Loucy (cell line): ENCODE results near the gene GRAP.

ENCODE experiments used
- H2AFZ ChIP-seq: fragments of 200-600 bp; sonication (generic); 2 replicates; pipeline ENCODE4 v1.6.0; 2016; ENCODE audit warnings: antibody characterized with exemption, mild to moderate bottlenecking, low read length, moderate library complexity
- H3F3A ChIP-seq: fragments of 200-600 bp; 2 replicates; pipeline ENCODE4 v1.6.0; 2016; ENCODE audit warnings: antibody characterized with exemption, low read depth, mild to moderate bottlenecking
- H3K27me3 ChIP-seq: fragments of 200-600 bp; sonication (generic); 2 replicates; pipeline ENCODE4 v1.6.1; 2014; ENCODE audit warnings: low read length, mild to moderate bottlenecking; ENCODE audit not compliant: insufficient read depth, poor library complexity, severe bottlenecking
- H3K36me3 ChIP-seq: fragments of 200-600 bp; sonication (generic); 2 replicates; pipeline ENCODE4 v1.6.1; 2016; ENCODE audit warnings: low read length; ENCODE audit not compliant: insufficient read depth
- H3K4me1 ChIP-seq: fragments of 200-600 bp; sonication (generic); 2 replicates; pipeline ENCODE4 v1.5.1; 2014; ENCODE audit warnings: low read length, mild to moderate bottlenecking; ENCODE audit not compliant: insufficient read depth, poor library complexity, severe bottlenecking
- H3K4me2 ChIP-seq: fragments of 200-600 bp; sonication (generic); 2 replicates; pipeline ENCODE4 v1.6.0; 2014; ENCODE audit warnings: antibody characterized with exemption, low read length, low read depth, mild to moderate bottlenecking; ENCODE audit not compliant: poor library complexity, severe bottlenecking
- H3K4me3 ChIP-seq: fragments of 200-600 bp; sonication (generic); 2 replicates; pipeline ENCODE4 v1.5.1; 2014; ENCODE audit warnings: low read length, mild to moderate bottlenecking, mixed read lengths; ENCODE audit not compliant: poor library complexity, severe bottlenecking
- H3K79me2 ChIP-seq: fragments of 200-600 bp; sonication (generic); 2 replicates; pipeline ENCODE4 v1.6.1; 2014; ENCODE audit warnings: low read length; ENCODE audit not compliant: insufficient read depth
- H3K9ac ChIP-seq: fragments of 200-600 bp; sonication (generic); 2 replicates; pipeline ENCODE4 v1.6.0; 2014; ENCODE audit warnings: mild to moderate bottlenecking, low read depth, low read length, moderate library complexity; ENCODE audit not compliant: poor library complexity, severe bottlenecking
- H3K9me2 ChIP-seq: fragments of 200-600 bp; sonication (generic); replicated peaks from 2 replicates; pipeline ENCODE4 v1.6.1; 2016; ENCODE audit warnings: low read depth, low read length, mixed read lengths
- H3K9me3 ChIP-seq: fragments of 200-600 bp; sonication (generic); 2 replicates; pipeline ENCODE4 v1.6.1; 2014; ENCODE audit warnings: mild to moderate bottlenecking, antibody characterized with exemption, low read length, low read depth; ENCODE audit not compliant: insufficient read depth
- H4K20me1 ChIP-seq: fragments of 200-600 bp; sonication (generic); 2 replicates; pipeline ENCODE4 v1.6.0; 2014; ENCODE audit warnings: antibody characterized with exemption, low read length, mild to moderate bottlenecking; ENCODE audit not compliant: insufficient read depth, poor library complexity, severe bottlenecking
- EZH2phosphoT487 ChIP-seq: fragments of 200-600 bp; IDR thresholded peaks from 2 replicates; pipeline ENCODE4 v1.6.1; 2018; ENCODE audit warnings: antibody characterized with exemption, mild to moderate bottlenecking, moderate library complexity, borderline replicate concordance
- TF ChIP-seq, protein P1 (sequence below): fragments of 200-600 bp; sonication (generic); conservative IDR thresholded peaks from 2 replicates; pipeline ENCODE4 v1.5.1; 2014; ENCODE audit warnings: mild to moderate bottlenecking, antibody characterized with exemption, low read length

The GRAP gene

DNA sequence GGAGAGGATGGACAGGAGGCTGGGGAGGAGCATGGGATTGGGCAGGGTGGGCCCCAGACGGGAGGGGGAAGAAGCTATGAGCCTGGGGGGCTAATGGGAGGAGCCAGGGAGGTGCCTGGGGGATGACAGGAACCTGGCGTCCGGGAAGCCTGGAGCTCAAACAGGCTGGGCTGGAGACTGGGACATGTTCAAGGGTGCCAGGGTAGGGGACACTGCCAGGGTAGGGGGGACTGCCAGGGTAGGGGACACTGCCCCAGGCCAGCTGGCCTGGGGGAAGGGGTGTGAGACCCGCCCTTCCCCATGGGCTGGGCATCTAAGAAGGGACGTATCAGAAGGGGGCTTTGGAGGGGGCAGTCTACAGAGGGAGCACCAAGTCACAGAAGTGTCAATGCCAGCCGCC lies 35.2 kb downstream of the GRAP start:
- Histone ChIP-seq H3K4me2 (no peak overlapping the region), H3K79me2 (no peaks in the 10 kb centered on the region), H3K9ac (no peak overlapping the region), H4K20me1 (no peaks in the 10 kb centered on the region), H3F3A (no peaks in the 10 kb centered on the region), H3K4me1 (no peaks in the 10 kb centered on the region), H3K9me3 (0 out of 2 replicates have a peak, but pooled peaks cover 3% of the 10 kb centered on the region), H3K9me2 (no peaks in the 10 kb centered on the region), H3K36me3 (no peaks in the 10 kb centered on the region), H3K4me3 (no peak overlapping the region), H3K27me3 (no peaks in the 10 kb centered on the region), H2AFZ (no peak overlapping the region)
- TF ChIP-seq EZH2phosphoT487, result no peak
- TF ChIP-seq, protein P1, sequence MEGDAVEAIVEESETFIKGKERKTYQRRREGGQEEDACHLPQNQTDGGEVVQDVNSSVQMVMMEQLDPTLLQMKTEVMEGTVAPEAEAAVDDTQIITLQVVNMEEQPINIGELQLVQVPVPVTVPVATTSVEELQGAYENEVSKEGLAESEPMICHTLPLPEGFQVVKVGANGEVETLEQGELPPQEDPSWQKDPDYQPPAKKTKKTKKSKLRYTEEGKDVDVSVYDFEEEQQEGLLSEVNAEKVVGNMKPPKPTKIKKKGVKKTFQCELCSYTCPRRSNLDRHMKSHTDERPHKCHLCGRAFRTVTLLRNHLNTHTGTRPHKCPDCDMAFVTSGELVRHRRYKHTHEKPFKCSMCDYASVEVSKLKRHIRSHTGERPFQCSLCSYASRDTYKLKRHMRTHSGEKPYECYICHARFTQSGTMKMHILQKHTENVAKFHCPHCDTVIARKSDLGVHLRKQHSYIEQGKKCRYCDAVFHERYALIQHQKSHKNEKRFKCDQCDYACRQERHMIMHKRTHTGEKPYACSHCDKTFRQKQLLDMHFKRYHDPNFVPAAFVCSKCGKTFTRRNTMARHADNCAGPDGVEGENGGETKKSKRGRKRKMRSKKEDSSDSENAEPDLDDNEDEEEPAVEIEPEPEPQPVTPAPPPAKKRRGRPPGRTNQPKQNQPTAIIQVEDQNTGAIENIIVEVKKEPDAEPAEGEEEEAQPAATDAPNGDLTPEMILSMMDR, result no peak

DNA sequence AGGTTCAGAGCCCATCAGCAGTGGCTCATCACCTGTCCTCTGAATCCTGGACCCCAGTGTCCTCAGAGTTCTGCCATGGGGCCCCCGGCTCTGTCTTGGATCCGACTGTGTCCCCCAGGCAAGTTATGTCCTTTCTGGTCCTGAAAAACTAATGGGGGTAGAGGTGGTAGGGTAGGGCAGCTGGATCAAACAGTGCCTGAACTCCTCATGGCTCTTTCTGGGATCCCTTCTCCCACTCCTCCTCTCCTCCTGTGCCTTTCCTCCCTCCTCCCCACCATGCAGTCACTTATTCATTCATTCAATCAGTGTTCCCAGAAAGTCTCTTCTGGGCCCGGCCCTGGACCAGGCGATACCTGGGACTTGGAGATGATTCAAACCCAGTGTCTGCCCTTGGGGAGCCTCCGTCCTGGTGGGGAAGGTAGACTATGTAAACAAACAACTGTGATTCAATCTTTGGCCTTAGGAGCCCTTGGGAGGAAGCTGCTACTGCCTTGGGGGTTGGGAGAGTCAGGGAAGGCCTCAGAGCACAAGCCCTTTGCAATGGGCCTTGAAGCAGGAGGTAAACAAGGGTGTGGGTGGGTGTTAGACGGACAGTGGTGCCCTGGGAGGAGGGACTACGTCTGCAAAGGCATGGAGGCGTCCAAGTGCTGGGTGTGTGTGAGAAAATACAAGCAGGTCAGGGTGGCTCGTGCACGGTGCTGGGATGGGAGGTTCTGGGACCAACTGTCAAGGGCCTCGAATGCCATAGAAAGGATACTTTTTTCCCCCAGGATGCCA lies 35.8 kb downstream of the GRAP start:
- Histone ChIP-seq H3K4me3 (no peak overlapping the region), H3K9me3 (0 out of 2 replicates have a peak, but pooled peaks cover 4% of the 10 kb centered on the region), H3K9me2 (no peaks in the 10 kb centered on the region), H3K79me2 (no peaks in the 10 kb centered on the region), H3K4me1 (no peaks in the 10 kb centered on the region), H3K27me3 (no peaks in the 10 kb centered on the region), H3K36me3 (no peaks in the 10 kb centered on the region), H2AFZ (no peak overlapping the region), H4K20me1 (no peaks in the 10 kb centered on the region), H3K9ac (no peak overlapping the region), H3F3A (no peaks in the 10 kb centered on the region), H3K4me2 (no peak overlapping the region)
- TF ChIP-seq, protein P1, result no peak
- no peak for TF ChIP-seq EZH2phosphoT487

DNA sequence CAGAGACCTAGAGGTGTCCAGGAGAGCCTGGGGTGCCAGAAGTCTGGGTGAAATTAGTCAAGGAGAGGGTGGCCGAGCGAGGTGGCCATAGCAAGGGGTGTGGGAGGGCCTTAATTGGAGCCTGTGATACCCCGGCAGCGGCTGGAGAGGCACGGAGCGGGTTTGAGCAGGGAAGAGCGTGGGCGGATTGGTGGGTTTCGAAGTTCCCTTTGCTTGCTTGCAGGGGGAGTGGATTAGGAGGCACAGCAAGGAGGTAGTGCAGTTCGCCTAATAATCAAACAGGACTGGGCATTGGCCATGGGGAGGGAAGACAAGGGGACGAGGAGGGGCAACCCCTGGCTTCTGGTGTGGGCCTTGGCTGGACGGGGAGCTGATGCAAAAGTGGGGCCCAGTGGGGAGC lies 36.8 kb downstream of the GRAP start:
- TF ChIP-seq, protein P1, result no peak
- TF ChIP-seq EZH2phosphoT487, result no peak
- Histone ChIP-seq H3K4me1 (no peaks in the 10 kb centered on the region), H3K4me3 (no peak overlapping the region), H3F3A (no peaks in the 10 kb centered on the region), H2AFZ (no peak overlapping the region), H3K9me3 (0 out of 2 replicates have a peak, but pooled peaks cover 4% of the 10 kb centered on the region), H4K20me1 (no peaks in the 10 kb centered on the region), H3K36me3 (no peaks in the 10 kb centered on the region), H3K4me2 (no peak overlapping the region), H3K9ac (no peak overlapping the region), H3K79me2 (no peaks in the 10 kb centered on the region), H3K9me2 (no peaks in the 10 kb centered on the region), H3K27me3 (no peaks in the 10 kb centered on the region)
